ENCODE data around the gene TNIK.

TNIK gene

GRCh38 chr3:171346582-171347300 is 113.5 kb downstream of the TNIK start:
- no peaks in the 10 kb centered on the region for H4K20me1 ChIP-seq (ENCODE audit: control insufficient read depth, insufficient read depth, low read depth, low read length)
- no peaks in the 10 kb centered on the region for H3K9me2 ChIP-seq (replicated peaks; ENCODE audit: control insufficient read depth, low read length)
- H3K4me1 ChIP-seq (ENCODE audit: control insufficient read depth, low read length): no peaks in the 10 kb centered on the region
- H3K4me3 ChIP-seq (ENCODE audit: low read length): no peak overlapping the region
- H3K36me3 ChIP-seq (ENCODE audit: control insufficient read depth, low read length): no peaks in the 10 kb centered on the region
- no peaks in the 10 kb centered on the region for H3K9me3 ChIP-seq (ENCODE audit: control insufficient read depth, insufficient read depth, low read length)
- H3K27ac ChIP-seq (ENCODE audit: low read depth, low read length): no peak overlapping the region
- TF ChIP-seq, protein P1, sequence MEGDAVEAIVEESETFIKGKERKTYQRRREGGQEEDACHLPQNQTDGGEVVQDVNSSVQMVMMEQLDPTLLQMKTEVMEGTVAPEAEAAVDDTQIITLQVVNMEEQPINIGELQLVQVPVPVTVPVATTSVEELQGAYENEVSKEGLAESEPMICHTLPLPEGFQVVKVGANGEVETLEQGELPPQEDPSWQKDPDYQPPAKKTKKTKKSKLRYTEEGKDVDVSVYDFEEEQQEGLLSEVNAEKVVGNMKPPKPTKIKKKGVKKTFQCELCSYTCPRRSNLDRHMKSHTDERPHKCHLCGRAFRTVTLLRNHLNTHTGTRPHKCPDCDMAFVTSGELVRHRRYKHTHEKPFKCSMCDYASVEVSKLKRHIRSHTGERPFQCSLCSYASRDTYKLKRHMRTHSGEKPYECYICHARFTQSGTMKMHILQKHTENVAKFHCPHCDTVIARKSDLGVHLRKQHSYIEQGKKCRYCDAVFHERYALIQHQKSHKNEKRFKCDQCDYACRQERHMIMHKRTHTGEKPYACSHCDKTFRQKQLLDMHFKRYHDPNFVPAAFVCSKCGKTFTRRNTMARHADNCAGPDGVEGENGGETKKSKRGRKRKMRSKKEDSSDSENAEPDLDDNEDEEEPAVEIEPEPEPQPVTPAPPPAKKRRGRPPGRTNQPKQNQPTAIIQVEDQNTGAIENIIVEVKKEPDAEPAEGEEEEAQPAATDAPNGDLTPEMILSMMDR (IDR thresholded peaks at IDR 0.05; ENCODE audit: low read depth, low read length, poor library complexity, severe bottlenecking): no peak
- TF ChIP-seq EZH2phosphoT487 (IDR thresholded peaks at IDR 0.05; ENCODE audit: borderline replicate concordance, low read length): no peak
- no peaks in the 10 kb centered on the region for H3K79me2 ChIP-seq (ENCODE audit: control insufficient read depth, low read length)
- no peaks in the 10 kb centered on the region for H3F3A ChIP-seq (ENCODE audit: control insufficient read depth, insufficient read depth)
- H3K27me3 ChIP-seq (ENCODE audit: control insufficient read depth, low read length): no peaks in the 10 kb centered on the region
- H3K4me2 ChIP-seq (ENCODE audit: low read length): no peak overlapping the region

- no peaks in the 10 kb centered on the region for H3K27me3 ChIP-seq (ENCODE audit: control insufficient read depth, low read length)
- TF ChIP-seq, protein P1 (IDR thresholded peaks at IDR 0.05; ENCODE audit: low read depth, low read length, poor library complexity, severe bottlenecking): no peak
- no peak for TF ChIP-seq EZH2phosphoT487 (IDR thresholded peaks at IDR 0.05; ENCODE audit: borderline replicate concordance, low read length)
- no peaks in the 10 kb centered on the region for H4K20me1 ChIP-seq (ENCODE audit: control insufficient read depth, insufficient read depth, low read depth, low read length)
- no peaks in the 10 kb centered on the region for H3K9me2 ChIP-seq (replicated peaks; ENCODE audit: control insufficient read depth, low read length)
- H3K4me3 ChIP-seq (ENCODE audit: low read length): no peak overlapping the region
- no peak overlapping the region for H3K4me2 ChIP-seq (ENCODE audit: low read length)
- no peaks in the 10 kb centered on the region for H3K9me3 ChIP-seq (ENCODE audit: control insufficient read depth, insufficient read depth, low read length)
- H3K27ac ChIP-seq (ENCODE audit: low read depth, low read length): no peak overlapping the region
- H3F3A ChIP-seq (ENCODE audit: control insufficient read depth, insufficient read depth): no peaks in the 10 kb centered on the region
- no peaks in the 10 kb centered on the region for H3K36me3 ChIP-seq (ENCODE audit: control insufficient read depth, low read length)
- no peaks in the 10 kb centered on the region for H3K4me1 ChIP-seq (ENCODE audit: control insufficient read depth, low read length)
- no peaks in the 10 kb centered on the region for H3K79me2 ChIP-seq (ENCODE audit: control insufficient read depth, low read length)
Observed at GRCh38 chr3:171346019-171346418, 114.2 kb downstream of the TNIK start.

GRCh38 chr3:171345107-171345843 is 114.9 kb downstream of the TNIK start:
- Histone ChIP-seq H3K27me3 (ENCODE audit: control insufficient read depth, low read length) (no peaks in the 10 kb centered on the region), H3K4me2 (ENCODE audit: low read length) (no peak overlapping the region), H3K79me2 (ENCODE audit: control insufficient read depth, low read length) (no peaks in the 10 kb centered on the region), H3K9me3 (ENCODE audit: control insufficient read depth, insufficient read depth, low read length) (no peaks in the 10 kb centered on the region), H3F3A (ENCODE audit: control insufficient read depth, insufficient read depth) (no peaks in the 10 kb centered on the region), H3K27ac (ENCODE audit: low read depth, low read length) (no peak overlapping the region), H3K36me3 (ENCODE audit: control insufficient read depth, low read length) (no peaks in the 10 kb centered on the region), H3K9me2 (replicated peaks; ENCODE audit: control insufficient read depth, low read length) (no peaks in the 10 kb centered on the region), H3K4me3 (ENCODE audit: low read length) (no peak overlapping the region), H4K20me1 (ENCODE audit: control insufficient read depth, insufficient read depth, low read depth, low read length) (no peaks in the 10 kb centered on the region), H3K4me1 (ENCODE audit: control insufficient read depth, low read length) (no peaks in the 10 kb centered on the region)
- no peak for TF ChIP-seq EZH2phosphoT487 (IDR thresholded peaks at IDR 0.05; ENCODE audit: borderline replicate concordance, low read length)
- TF ChIP-seq, protein P1 (IDR thresholded peaks at IDR 0.05; ENCODE audit: low read depth, low read length, poor library complexity, severe bottlenecking): no peak

Data from DOHH2 (cell line).